ENCODE results near the gene UMOD. TPM values are rescaled to one million over a fixed set of nuclear protein-coding genes. Genes with fewer than 3 reads are reported as not detected.

UMOD gene
- polyA plus RNA-seq, 1 donor = not detected

GRCh38 chr16:20364051-20364450 is 11.5 kb upstream of the UMOD start:
- DNase-seq (ENCODE audit: low read depth) = no peak

GRCh38 chr16:20363191-20363590 is 10.7 kb upstream of the UMOD start:
- no peak for DNase-seq (ENCODE audit: low read depth)

GRCh38 chr16:20359997-20360396 is 7.5 kb upstream of the UMOD start:
- DNase-seq (ENCODE audit: low read depth) = no peak

GRCh38 chr16:20355114-20355782 is 2.7 kb upstream of the UMOD start:
- DNase-seq (ENCODE audit: low read depth) = no peak

GRCh38 chr16:20353379-20353778 is 864 bp upstream of the UMOD start:
- no peak for DNase-seq (ENCODE audit: low read depth)

GRCh38 chr16:20349615-20350014 is 2.9 kb downstream of the UMOD start:
- no peak for DNase-seq (ENCODE audit: low read depth)

GRCh38 chr16:20348365-20349185 is 3.9 kb downstream of the UMOD start:
- DNase-seq (ENCODE audit: low read depth) = no peak

- DNase-seq (ENCODE audit: low read depth) = no peak
These were observed 4.7 kb downstream of the UMOD start for GRCh38 chr16:20347666-20348364.

GRCh38 chr16:20344611-20345010 is 7.9 kb downstream of the UMOD start:
- DNase-seq (ENCODE audit: low read depth) = no peak

- no peak for DNase-seq (ENCODE audit: low read depth)
These were observed 12.8 kb downstream of the UMOD start for GRCh38 chr16:20339744-20340143.

GRCh38 chr16:20336955-20337354 is 15.6 kb downstream of the UMOD start:
- DNase-seq (ENCODE audit: low read depth) = no peak

- no peak for DNase-seq (ENCODE audit: low read depth)
These were observed 18.1 kb downstream of the UMOD start for GRCh38 chr16:20334396-20334795.

GRCh38 chr16:20333120-20333519 is 19.4 kb downstream of the UMOD start:
- no peak for DNase-seq (ENCODE audit: low read depth)

- DNase-seq (ENCODE audit: low read depth) = no peak
These were observed 20.1 kb downstream of the UMOD start for GRCh38 chr16:20332411-20332810.

- DNase-seq (ENCODE audit: low read depth) = no peak
These were observed 20.9 kb downstream of the UMOD start for GRCh38 chr16:20331635-20332034.

- DNase-seq (ENCODE audit: low read depth) = no peak
These were observed 22.9 kb downstream of the UMOD start for GRCh38 chr16:20329392-20330138.

GRCh38 chr16:20327444-20328041 is 25.0 kb downstream of the UMOD start, which contains the start of gene GP2:
Gene GP2 (minus strand): TSS chr16:20327513. CDS start chr16:20326431, 1,082 bp downstream.
- no peak for DNase-seq (ENCODE audit: low read depth)

- DNase-seq (ENCODE audit: low read depth) = no peak
These were observed 26.2 kb downstream of the UMOD start for GRCh38 chr16:20326321-20326720.

- DNase-seq (ENCODE audit: low read depth) = no peak
These were observed 27.5 kb downstream of the UMOD start for GRCh38 chr16:20325005-20325404.

- DNase-seq (ENCODE audit: low read depth) = no peak
These were observed 28.9 kb downstream of the UMOD start for GRCh38 chr16:20323591-20324117.

- no peak for DNase-seq (ENCODE audit: low read depth)
These were observed 29.8 kb downstream of the UMOD start for GRCh38 chr16:20322696-20323095.

Measured in forelimb muscle (tissue), 1 donor.